ENCODE data around the gene POLN.

DNA sequence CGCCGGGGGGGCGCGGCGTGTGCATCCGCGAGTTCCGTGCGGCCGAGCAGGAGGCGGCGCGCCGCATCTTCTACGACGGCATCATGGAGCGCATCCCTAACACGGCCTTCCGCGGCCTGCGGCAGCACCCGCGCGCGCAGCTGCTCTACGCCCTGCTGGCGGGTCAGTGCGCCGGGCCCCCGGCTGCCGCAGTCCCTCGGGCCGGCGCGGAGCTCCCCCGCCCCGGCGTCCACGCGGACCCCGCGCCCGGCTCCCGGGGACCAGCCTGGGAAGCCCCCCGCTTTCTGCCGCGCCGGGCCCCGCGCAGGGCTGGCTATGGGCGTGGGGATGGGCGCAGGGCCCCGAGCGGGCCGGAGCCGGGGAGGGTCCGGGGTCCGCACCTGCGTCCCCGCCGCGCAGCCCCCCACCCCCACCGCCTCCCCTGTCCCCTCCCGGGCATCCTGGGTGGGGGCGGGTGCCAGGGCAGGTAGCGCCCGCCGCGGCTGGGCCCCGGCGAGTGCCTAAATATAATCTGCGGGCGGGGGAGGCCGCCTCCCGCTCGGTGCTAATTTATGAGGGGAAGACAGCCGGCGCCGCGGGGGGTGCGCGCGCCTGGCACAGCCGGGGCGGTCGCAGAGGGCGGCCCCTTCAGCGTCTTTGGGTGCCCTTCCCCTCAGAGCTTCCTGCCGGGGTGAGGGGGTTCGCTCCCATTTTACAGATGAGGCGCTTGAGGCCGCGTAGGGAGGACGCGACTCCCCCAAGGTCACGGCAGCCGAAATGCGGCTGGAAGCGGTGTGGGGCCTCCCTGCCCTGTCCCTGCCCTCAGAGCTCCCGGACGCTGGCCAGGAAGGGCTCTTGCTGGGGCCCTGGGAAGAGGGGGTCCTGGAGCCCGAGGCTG lies 182.0 kb downstream of the POLN start:
- no peak for TF ChIP-seq POLR2A (IDR thresholded peaks at IDR 0.05)
- TF ChIP-seq, protein P1, sequence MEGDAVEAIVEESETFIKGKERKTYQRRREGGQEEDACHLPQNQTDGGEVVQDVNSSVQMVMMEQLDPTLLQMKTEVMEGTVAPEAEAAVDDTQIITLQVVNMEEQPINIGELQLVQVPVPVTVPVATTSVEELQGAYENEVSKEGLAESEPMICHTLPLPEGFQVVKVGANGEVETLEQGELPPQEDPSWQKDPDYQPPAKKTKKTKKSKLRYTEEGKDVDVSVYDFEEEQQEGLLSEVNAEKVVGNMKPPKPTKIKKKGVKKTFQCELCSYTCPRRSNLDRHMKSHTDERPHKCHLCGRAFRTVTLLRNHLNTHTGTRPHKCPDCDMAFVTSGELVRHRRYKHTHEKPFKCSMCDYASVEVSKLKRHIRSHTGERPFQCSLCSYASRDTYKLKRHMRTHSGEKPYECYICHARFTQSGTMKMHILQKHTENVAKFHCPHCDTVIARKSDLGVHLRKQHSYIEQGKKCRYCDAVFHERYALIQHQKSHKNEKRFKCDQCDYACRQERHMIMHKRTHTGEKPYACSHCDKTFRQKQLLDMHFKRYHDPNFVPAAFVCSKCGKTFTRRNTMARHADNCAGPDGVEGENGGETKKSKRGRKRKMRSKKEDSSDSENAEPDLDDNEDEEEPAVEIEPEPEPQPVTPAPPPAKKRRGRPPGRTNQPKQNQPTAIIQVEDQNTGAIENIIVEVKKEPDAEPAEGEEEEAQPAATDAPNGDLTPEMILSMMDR (IDR thresholded peaks at IDR 0.05) = no peak

Data from uterus (tissue), 2 donors.